Calu3 (cell line): ENCODE results near the gene CDC42BPB. TPM values are rescaled to one million over a fixed set of nuclear protein-coding genes. Genes with fewer than 3 reads are reported as not detected.

Experiments
- BruUV-seq: library from RNA; stranded (reverse); fragments of 400-500 nt; replicated peaks from 2 replicates; lab custom pipeline; 2021; lab: Mats Ljungman, UMichigan
- CTCF ChIA-PET: fragments of 300-600 bp; sonication (Branson Sonifier 250); formaldehyde crosslinking; loops from one replicate; lab custom pipeline; 2022; ENCODE audit warnings: antibody characterized with exemption; lab: Charles Lee
- DNase-seq: peaks from one replicate; pipeline ENCODE4 v3.0.0; 2022
- H3K27ac Mint-ChIP-seq: one replicate; pipeline ENCODE4 v1.8.0; 2022; ENCODE audit warnings: mixed read lengths; ENCODE audit not compliant: unreplicated experiment
- H3K27me3 Mint-ChIP-seq: one replicate; pipeline ENCODE4 v1.8.0; 2022; ENCODE audit warnings: mixed read lengths; ENCODE audit not compliant: unreplicated experiment
- H3K36me3 Mint-ChIP-seq: one replicate; pipeline ENCODE4 v1.8.0; 2022; ENCODE audit warnings: mild to moderate bottlenecking, moderate library complexity, mixed read lengths; ENCODE audit not compliant: insufficient read depth, unreplicated experiment
- H3K4me1 Mint-ChIP-seq: one replicate; pipeline ENCODE4 v1.8.0; 2022; ENCODE audit warnings: mild to moderate bottlenecking, low read depth, mixed read lengths; ENCODE audit not compliant: unreplicated experiment
- H3K4me3 Mint-ChIP-seq: one replicate; pipeline ENCODE4 v1.8.0; 2022; ENCODE audit warnings: mild to moderate bottlenecking, low read depth, moderate library complexity, mixed read lengths; ENCODE audit not compliant: unreplicated experiment
- H3K9me3 Mint-ChIP-seq: one replicate; pipeline ENCODE4 v1.8.0; 2022; ENCODE audit warnings: low read depth, mixed read lengths; ENCODE audit not compliant: unreplicated experiment
- intact Hi-C: fragments of 100-400 bp; cut with micrococcal nuclease; formaldehyde crosslinking; loops from one replicate; pipeline ENCODE4 v1.10.0; 2022; ENCODE audit not compliant: unreplicated experiment
- total RNA-seq: library from RNA; stranded (reverse); gene quantifications from 2 replicates; pipeline ENCODE4 v1.2.3, GENCODE V29; 2022
- TF ChIP-seq, protein P1 (sequence below): fragments of 200-600 bp; IDR thresholded peaks from one replicate; pipeline ENCODE4 v1.8.0; 2022; ENCODE audit warnings: antibody characterized with exemption; ENCODE audit not compliant: unreplicated experiment

CDC42BPB gene
- total RNA-seq, 1 experiment from 2014 or later, result 98.7 TPM

- TF ChIP-seq, protein P1, sequence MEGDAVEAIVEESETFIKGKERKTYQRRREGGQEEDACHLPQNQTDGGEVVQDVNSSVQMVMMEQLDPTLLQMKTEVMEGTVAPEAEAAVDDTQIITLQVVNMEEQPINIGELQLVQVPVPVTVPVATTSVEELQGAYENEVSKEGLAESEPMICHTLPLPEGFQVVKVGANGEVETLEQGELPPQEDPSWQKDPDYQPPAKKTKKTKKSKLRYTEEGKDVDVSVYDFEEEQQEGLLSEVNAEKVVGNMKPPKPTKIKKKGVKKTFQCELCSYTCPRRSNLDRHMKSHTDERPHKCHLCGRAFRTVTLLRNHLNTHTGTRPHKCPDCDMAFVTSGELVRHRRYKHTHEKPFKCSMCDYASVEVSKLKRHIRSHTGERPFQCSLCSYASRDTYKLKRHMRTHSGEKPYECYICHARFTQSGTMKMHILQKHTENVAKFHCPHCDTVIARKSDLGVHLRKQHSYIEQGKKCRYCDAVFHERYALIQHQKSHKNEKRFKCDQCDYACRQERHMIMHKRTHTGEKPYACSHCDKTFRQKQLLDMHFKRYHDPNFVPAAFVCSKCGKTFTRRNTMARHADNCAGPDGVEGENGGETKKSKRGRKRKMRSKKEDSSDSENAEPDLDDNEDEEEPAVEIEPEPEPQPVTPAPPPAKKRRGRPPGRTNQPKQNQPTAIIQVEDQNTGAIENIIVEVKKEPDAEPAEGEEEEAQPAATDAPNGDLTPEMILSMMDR, result no peak
- no TSS peak for BruUV-seq
- H3K36me3 Mint-ChIP-seq, result peaks cover 60% of the 10 kb centered on the region
- no peaks in the 10 kb centered on the region for H3K9me3 Mint-ChIP-seq
- DNase-seq, result no peak
- H3K27ac Mint-ChIP-seq, result no peak overlapping the region
- intact Hi-C loops, result no loop called here
- H3K4me3 Mint-ChIP-seq, result no peak overlapping the region
- no peaks in the 10 kb centered on the region for H3K27me3 Mint-ChIP-seq
- CTCF ChIA-PET, result no interaction called here
- peaks cover under 1% of the 10 kb centered on the region for H3K4me1 Mint-ChIP-seq
Observed at GRCh38 chr14:103001651-103002396, 55.5 kb downstream of the CDC42BPB start.

DNA sequence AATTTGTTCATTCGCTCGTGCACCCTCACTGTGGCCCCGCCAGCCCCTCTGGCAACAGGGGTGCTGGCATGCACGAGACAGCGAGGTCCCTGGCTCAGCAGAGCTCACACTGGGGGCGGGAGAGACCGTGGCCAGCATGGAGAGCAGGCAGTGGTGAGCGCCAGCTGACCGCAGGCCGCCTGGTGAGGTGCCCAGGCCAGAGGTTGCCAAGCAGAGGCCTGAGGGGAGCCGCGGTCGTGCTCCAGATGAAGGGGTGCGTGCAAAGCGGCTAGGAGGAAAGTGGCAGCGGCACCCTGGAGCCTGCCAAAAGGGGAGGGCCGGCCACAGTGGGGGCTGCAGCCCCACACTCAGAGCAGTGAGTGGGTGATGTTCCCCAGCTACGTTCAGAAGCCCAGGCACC, 56.1 kb downstream of the CDC42BPB start:
- TF ChIP-seq, protein P1, result no peak
- H3K4me3 Mint-ChIP-seq, result no peak overlapping the region
- H3K4me1 Mint-ChIP-seq, result no peaks in the 10 kb centered on the region
- CTCF ChIA-PET, result no interaction called here
- DNase-seq, result no peak
- no peaks in the 10 kb centered on the region for H3K27me3 Mint-ChIP-seq
- H3K9me3 Mint-ChIP-seq, result no peaks in the 10 kb centered on the region
- no peak overlapping the region for H3K27ac Mint-ChIP-seq
- peaks cover 61% of the 10 kb centered on the region for H3K36me3 Mint-ChIP-seq
- BruUV-seq, result no TSS peak
- intact Hi-C loops, result no loop called here

- no peak overlapping the region for H3K27ac Mint-ChIP-seq
- H3K4me1 Mint-ChIP-seq, result peaks cover 1% of the 10 kb centered on the region
- H3K36me3 Mint-ChIP-seq, result peaks cover 61% of the 10 kb centered on the region
- CTCF ChIA-PET, result no interaction called here
- intact Hi-C loops, result no loop called here
- DNase-seq, result no peak
- H3K9me3 Mint-ChIP-seq, result no peaks in the 10 kb centered on the region
- no TSS peak for BruUV-seq
- H3K27me3 Mint-ChIP-seq, result no peaks in the 10 kb centered on the region
- TF ChIP-seq, protein P1, result no peak
- H3K4me3 Mint-ChIP-seq, result no peak overlapping the region
Observed at GRCh38 chr14:103000291-103000921, 56.9 kb downstream of the CDC42BPB start.

- H3K9me3 Mint-ChIP-seq, result no peaks in the 10 kb centered on the region
- no peak overlapping the region for H3K27ac Mint-ChIP-seq
- intact Hi-C loops, result no loop called here
- TF ChIP-seq, protein P1, result no peak
- no peaks in the 10 kb centered on the region for H3K27me3 Mint-ChIP-seq
- H3K4me3 Mint-ChIP-seq, result no peak overlapping the region
- DNase-seq, result no peak
- CTCF ChIA-PET, result no interaction called here
- peaks cover 64% of the 10 kb centered on the region for H3K36me3 Mint-ChIP-seq
- BruUV-seq, result no TSS peak
- peaks cover 12% of the 10 kb centered on the region for H3K4me1 Mint-ChIP-seq
Observed at GRCh38 chr14:102999227-102999895, 58.0 kb downstream of the CDC42BPB start.
